ENCODE data around the gene NUDT9. TPM values are rescaled to one million over a fixed set of nuclear protein-coding genes. Genes with fewer than 3 reads are reported as not detected.

Gene NUDT9
- total RNA-seq, 1 experiment from 2014 or later, result 14.7 TPM

DNA sequence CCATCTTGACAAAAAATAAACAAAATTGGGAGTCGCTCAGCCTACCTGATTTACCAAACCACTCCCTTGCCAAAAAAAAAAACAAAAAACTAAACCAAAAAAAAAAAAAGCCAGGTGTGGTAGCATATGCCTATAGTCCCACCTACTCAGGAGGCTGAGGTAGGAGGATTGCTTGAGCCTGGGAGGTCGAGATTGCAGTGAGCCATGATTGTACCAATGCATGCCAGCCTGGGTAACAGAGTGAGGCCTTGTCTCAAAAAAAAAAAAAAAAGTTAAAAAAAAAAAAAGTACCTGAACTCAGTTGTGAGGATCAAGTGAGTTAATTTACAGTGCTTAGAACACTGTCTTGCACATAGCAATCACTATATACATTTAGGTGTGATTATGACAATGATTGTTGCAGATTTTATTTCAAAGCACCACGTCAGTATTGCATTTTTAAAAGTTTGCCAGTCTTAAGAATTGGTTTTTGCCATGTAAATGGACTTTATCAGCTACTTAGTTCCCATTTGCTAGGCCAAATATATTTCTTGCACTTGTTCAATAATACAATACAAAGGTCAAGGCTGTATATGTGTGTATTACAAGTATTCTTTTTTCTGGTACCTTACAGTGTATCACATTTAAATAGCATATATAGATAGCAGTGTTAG lies 4.6 kb downstream of the NUDT9 start:
- Histone ChIP-seq H4K20me1 (ENCODE audit: low read length) (no peaks in the 10 kb centered on the region), H3K79me2 (ENCODE audit: low read length) (peaks cover 89% of the 10 kb centered on the region), H3K9me3 (ENCODE audit: low read length) (no peaks in the 10 kb centered on the region), H3F3A (ENCODE audit: low read length, unreplicated experiment) (no peaks in the 10 kb centered on the region), H3K36me3 (ENCODE audit: low read depth, low read length) (no peaks in the 10 kb centered on the region), H3K27me3 (ENCODE audit: low read length) (no peaks in the 10 kb centered on the region), H3K27ac (ENCODE audit: low read length) (no peak overlapping the region), H3K9me2 (replicated peaks; ENCODE audit: low read length) (no peaks in the 10 kb centered on the region), H3K9ac (ENCODE audit: low read length) (no peak overlapping the region), H3K4me2 (ENCODE audit: low read length) (no peak overlapping the region), H2AFZ (ENCODE audit: low read length) (no peak overlapping the region), H3K4me1 (ENCODE audit: insufficient read depth, low read length) (peaks cover 11% of the 10 kb centered on the region), H3K4me3 (ENCODE audit: low read length) (no peak overlapping the region)
- ATAC-seq (no peak), DNase-seq (no peak)
- ChIA-PET CTCF (no interaction called here), POLR2A (ENCODE audit: unreplicated experiment) (no interaction called here)
- TF ChIP-seq, protein P1, sequence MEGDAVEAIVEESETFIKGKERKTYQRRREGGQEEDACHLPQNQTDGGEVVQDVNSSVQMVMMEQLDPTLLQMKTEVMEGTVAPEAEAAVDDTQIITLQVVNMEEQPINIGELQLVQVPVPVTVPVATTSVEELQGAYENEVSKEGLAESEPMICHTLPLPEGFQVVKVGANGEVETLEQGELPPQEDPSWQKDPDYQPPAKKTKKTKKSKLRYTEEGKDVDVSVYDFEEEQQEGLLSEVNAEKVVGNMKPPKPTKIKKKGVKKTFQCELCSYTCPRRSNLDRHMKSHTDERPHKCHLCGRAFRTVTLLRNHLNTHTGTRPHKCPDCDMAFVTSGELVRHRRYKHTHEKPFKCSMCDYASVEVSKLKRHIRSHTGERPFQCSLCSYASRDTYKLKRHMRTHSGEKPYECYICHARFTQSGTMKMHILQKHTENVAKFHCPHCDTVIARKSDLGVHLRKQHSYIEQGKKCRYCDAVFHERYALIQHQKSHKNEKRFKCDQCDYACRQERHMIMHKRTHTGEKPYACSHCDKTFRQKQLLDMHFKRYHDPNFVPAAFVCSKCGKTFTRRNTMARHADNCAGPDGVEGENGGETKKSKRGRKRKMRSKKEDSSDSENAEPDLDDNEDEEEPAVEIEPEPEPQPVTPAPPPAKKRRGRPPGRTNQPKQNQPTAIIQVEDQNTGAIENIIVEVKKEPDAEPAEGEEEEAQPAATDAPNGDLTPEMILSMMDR (conservative IDR thresholded peaks at IDR 0.05; ENCODE audit: low read depth, low read length), result no peak
- TF ChIP-seq EZH2 (IDR thresholded peaks at IDR 0.05; ENCODE audit: low read length, unreplicated experiment) (no peak), EZH2phosphoT487 (IDR thresholded peaks at IDR 0.05; ENCODE audit: borderline replicate concordance, low read length) (no peak)
- BruUV-seq (replicated peaks), result no TSS peak
- intact Hi-C loops (cut with micrococcal nuclease), result no loop called here

DNA sequence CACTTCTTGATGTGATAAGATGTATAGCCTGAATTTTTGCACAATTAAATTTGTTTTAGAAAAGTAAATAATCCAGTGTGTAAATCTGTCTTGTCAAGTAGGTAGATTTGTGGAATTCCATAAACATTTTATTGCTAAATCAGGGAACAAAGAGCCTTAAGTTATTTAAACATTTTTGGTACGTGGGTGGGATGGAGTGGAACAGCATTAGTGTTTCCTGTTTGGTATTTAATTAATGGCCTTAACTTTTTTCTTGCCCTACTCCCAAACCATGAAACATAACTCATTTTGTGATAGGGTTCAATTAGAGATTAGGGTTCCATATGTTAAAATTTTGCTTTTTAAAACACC lies 5.1 kb downstream of the NUDT9 start:
- no peak overlapping the region for H3K4me3 ChIP-seq (ENCODE audit: low read length)
- H3K4me2 ChIP-seq (ENCODE audit: low read length), result no peak overlapping the region
- intact Hi-C loops (cut with micrococcal nuclease), result no loop called here
- no peak for TF ChIP-seq EZH2 (IDR thresholded peaks at IDR 0.05; ENCODE audit: low read length, unreplicated experiment)
- TF ChIP-seq, protein P1 (conservative IDR thresholded peaks at IDR 0.05; ENCODE audit: low read depth, low read length), result no peak
- TF ChIP-seq EZH2phosphoT487 (IDR thresholded peaks at IDR 0.05; ENCODE audit: borderline replicate concordance, low read length), result no peak
- no peaks in the 10 kb centered on the region for H3K9me2 ChIP-seq (replicated peaks; ENCODE audit: low read length)
- no peaks in the 10 kb centered on the region for H3F3A ChIP-seq (ENCODE audit: low read length, unreplicated experiment)
- no peaks in the 10 kb centered on the region for H4K20me1 ChIP-seq (ENCODE audit: low read length)
- no peak overlapping the region for H2AFZ ChIP-seq (ENCODE audit: low read length)
- ChIA-PET CTCF (no interaction called here), POLR2A (ENCODE audit: unreplicated experiment) (no interaction called here)
- no peak overlapping the region for H3K9ac ChIP-seq (ENCODE audit: low read length)
- ATAC-seq, result no peak
- peaks cover 10% of the 10 kb centered on the region for H3K4me1 ChIP-seq (ENCODE audit: insufficient read depth, low read length)
- peaks cover 94% of the 10 kb centered on the region for H3K79me2 ChIP-seq (ENCODE audit: low read length)
- BruUV-seq (replicated peaks), result no TSS peak
- no peaks in the 10 kb centered on the region for H3K36me3 ChIP-seq (ENCODE audit: low read depth, low read length)
- no peaks in the 10 kb centered on the region for H3K9me3 ChIP-seq (ENCODE audit: low read length)
- no peak for DNase-seq
- no peak overlapping the region for H3K27ac ChIP-seq (ENCODE audit: low read length)
- no peaks in the 10 kb centered on the region for H3K27me3 ChIP-seq (ENCODE audit: low read length)

- intact Hi-C loops (cut with micrococcal nuclease), result no loop called here
- H3K9me3 ChIP-seq (ENCODE audit: low read length), result no peaks in the 10 kb centered on the region
- no peak overlapping the region for H3K9ac ChIP-seq (ENCODE audit: low read length)
- H3K4me2 ChIP-seq (ENCODE audit: low read length), result no peak overlapping the region
- H3K4me1 ChIP-seq (ENCODE audit: insufficient read depth, low read length), result peaks cover 5% of the 10 kb centered on the region
- no peak overlapping the region for H2AFZ ChIP-seq (ENCODE audit: low read length)
- ATAC-seq (no peak), DNase-seq (no peak)
- H3K27me3 ChIP-seq (ENCODE audit: low read length), result no peaks in the 10 kb centered on the region
- H3K79me2 ChIP-seq (ENCODE audit: low read length), result peaks cover 92% of the 10 kb centered on the region
- no peak for TF ChIP-seq EZH2phosphoT487 (IDR thresholded peaks at IDR 0.05; ENCODE audit: borderline replicate concordance, low read length)
- no peak for TF ChIP-seq EZH2 (IDR thresholded peaks at IDR 0.05; ENCODE audit: low read length, unreplicated experiment)
- TF ChIP-seq, protein P1 (conservative IDR thresholded peaks at IDR 0.05; ENCODE audit: low read depth, low read length), result no peak
- no peaks in the 10 kb centered on the region for H4K20me1 ChIP-seq (ENCODE audit: low read length)
- POLR2A ChIA-PET (ENCODE audit: unreplicated experiment), result no interaction called here
- H3K4me3 ChIP-seq (ENCODE audit: low read length), result no peak overlapping the region
- H3K9me2 ChIP-seq (replicated peaks; ENCODE audit: low read length), result no peaks in the 10 kb centered on the region
- no peaks in the 10 kb centered on the region for H3K36me3 ChIP-seq (ENCODE audit: low read depth, low read length)
- BruUV-seq (replicated peaks), result no TSS peak
- H3K27ac ChIP-seq (ENCODE audit: low read length), result no peak overlapping the region
- no peaks in the 10 kb centered on the region for H3F3A ChIP-seq (ENCODE audit: low read length, unreplicated experiment)
- CTCF ChIA-PET, result no interaction called here
These were observed 6.6 kb downstream of the NUDT9 start for GRCh38 chr4:87428979-87429378.
